ENCODE results near the gene BRIP1.
A peak's percentile ranks its signal among the peaks of the same experiment; 100 is the strongest.
"Not testable (repeated sequence)": the region's sequence is repeated elsewhere in the genome, so short reads cannot be mapped to it uniquely, and the experiment has no call there.

The BRIP1 gene

DNA sequence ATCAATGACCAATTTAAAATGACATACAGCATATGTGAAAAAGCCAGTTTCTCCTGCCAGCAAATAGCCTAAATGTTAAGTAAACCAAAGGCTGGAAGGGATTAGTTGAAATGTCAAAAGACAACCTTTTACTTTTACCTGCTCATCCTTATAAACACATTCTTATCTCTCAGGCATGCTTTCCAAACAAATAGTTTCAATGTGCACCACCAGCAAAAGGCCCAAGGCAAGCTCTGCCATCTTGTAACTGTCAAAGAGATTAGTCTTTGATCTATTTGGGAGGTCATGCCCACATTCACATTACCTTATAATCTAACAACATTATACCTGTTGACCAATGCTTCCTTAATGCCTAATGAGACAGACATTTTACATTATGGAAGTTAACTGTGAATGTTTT lies 140.1 kb downstream of the BRIP1 start:
- DNase-seq: peak; percentile 4

- DNase-seq: no peak
These were observed 140.9 kb downstream of the BRIP1 start for GRCh38 chr17:61722398-61722797.

DNA sequence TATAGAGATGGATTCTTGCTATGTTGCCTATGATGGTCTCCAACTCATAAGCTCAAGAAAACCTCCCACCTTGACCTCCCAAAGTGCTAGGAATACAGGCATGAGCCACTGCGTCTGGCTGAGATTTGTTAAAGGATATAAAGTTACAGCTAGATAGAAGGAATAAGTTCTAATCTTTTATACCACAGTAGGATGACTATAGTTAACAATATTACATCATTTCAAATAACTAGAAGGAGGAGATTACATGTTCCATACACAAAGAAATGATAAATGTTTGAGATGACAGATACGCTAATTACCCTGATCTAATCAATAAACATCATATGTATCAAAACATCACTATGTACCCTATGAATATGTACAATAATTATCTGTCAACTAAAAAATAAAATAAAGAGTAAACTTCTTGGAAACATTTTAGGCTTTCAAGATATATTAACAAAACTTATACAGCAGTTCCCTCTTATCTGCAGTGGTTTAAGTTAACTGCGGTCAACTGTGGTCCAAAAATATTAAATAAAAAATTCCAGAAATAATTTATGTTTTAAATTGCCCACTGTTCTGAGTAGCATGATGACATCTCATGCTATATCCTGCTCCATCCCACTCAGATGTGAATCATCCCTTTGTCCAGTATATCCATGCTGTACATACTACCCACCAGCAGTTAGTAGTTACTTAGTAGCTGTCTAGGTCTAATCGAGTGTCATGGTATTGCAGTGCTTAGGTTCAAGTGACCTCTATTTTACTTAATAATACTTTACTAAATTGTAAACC lies 143.1 kb downstream of the BRIP1 start:
- no peak for DNase-seq

GRCh38 chr17:61719220-61719619 lies 144.1 kb downstream of the BRIP1 start:
- DNase-seq: not testable (repeated sequence)

- no peak for DNase-seq
These were observed 145.3 kb downstream of the BRIP1 start for GRCh38 chr17:61718022-61718421.

DNA sequence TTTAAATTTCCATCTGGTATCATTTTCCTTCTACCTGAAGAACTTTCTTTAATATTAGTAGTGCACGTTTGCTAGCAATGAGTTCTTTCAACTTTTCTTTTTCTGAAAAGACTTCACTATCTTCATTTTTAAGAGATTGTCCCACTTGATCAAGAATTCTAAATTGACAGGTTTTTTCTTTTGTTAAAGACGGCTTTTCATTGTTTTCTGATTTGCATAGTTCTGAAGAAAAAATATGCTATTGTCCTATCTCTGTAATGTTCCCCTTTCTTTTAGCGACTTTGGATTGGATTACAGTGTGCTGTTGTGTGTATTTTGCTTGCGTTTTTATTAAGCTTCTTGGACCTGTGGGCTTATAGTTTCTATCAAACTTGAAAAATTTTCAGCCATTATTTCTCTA lies 146.0 kb downstream of the BRIP1 start:
- no peak for DNase-seq

GRCh38 chr17:61716225-61716829 lies 147.0 kb downstream of the BRIP1 start:
- DNase-seq: no peak

GRCh38 chr17:61715348-61715747 lies 148.0 kb downstream of the BRIP1 start:
- no peak for DNase-seq

GRCh38 chr17:61714300-61714699 lies 149.0 kb downstream of the BRIP1 start:
- no peak for DNase-seq

DNA sequence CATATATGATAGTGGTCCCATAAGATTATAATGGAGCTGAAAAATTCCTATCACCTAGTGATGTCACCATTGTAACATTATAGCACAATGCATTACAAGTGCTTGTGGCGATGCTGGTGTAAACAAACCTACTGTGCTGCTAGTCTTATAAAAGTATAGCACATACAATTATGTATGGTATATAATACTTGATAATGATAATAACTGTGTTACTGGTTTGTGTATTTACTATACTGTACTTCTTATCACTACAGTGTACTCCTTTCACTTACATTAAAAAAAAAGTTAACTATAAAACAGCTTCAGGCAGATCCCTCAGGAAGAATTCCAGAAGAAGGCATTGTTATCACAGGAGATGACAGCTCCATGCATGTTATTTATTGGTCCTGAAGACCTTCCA lies 150.3 kb downstream of the BRIP1 start:
- DNase-seq: no peak

DNA sequence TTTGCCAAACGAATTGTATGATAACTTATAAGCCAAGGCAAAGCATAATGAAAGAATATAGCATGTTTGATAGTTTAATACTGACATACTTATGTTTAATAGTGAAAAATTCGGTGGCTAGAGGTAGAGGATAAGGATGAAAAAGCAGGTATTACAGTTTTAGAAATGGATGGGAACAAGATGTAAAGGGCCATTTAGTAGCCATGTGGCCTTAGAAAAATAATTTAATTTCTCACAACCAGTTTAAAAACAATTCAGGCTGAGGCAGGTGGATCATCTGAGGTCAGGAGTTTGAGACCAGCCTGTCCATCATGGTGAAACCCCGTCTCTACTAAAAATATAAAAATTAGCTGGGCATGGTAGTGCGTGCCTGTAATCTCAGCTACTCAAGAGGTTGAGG lies 152.8 kb downstream of the BRIP1 start:
- no peak for DNase-seq

- no peak for DNase-seq
These were observed 153.8 kb downstream of the BRIP1 start for GRCh38 chr17:61709567-61709966.

- DNase-seq: no peak
These were observed 158.3 kb downstream of the BRIP1 start for GRCh38 chr17:61704935-61705449.

DNA sequence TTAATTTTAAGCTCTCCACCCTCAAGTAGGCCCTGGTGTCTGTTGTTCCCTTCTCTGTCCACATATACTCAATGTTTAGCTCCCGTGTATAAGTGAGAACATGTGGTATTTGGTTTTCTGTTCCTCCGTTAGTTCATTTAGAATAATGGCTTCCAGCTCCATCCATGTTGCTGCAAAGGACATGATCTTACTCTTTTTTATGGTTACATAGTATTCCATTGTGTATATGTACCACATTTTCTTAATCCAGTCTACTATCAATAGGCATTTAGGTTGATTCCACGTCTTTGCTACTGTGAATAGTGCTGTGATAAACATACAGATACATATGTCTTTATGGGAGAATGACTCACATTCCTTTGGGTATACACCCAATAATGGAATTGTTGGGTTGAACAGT lies 160.9 kb downstream of the BRIP1 start:
- DNase-seq: no peak

- DNase-seq: no peak
These were observed 161.3 kb downstream of the BRIP1 start for GRCh38 chr17:61701978-61702377.

DNA sequence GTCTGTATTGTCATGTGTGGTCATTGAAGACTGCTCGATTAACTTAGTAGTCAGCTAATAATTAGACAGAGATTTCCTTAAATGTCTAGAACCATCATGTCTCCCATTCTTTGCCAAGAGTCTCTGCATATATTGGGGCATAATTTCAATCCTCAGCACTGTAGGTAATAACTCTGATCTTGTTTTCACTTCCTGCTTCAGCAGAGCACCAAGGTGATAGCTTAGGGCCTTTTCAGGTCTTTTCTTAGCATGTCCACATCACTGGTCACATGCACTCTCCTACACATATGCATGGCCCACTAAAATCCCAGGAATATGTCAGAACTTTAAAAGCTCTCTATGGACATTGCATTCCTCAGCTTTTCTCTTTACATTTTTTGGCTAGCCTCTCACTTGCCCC lies 162.0 kb downstream of the BRIP1 start:
- DNase-seq: no peak

DNA sequence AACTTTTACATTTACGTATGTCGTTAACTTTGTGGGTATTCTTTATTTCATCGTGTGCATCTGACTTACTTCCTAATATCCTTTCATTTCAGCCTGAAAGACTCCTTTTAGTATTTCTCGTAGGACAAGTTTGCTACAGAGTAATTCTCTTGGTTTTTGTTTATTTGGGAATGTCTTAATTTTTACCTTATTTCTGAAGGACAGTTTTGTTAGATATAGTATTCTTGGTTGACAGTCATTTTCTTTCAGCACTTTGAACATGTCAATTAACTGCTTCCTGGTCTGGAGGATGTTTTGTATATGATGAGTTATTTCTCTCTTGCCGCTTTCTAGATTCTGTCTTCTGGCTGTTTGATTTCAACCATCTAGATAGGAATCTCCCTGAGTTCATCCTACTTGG lies 163.1 kb downstream of the BRIP1 start:
- peak; percentile 18 for DNase-seq

GRCh38 chr17:61699694-61700093 lies 163.6 kb downstream of the BRIP1 start:
- DNase-seq: no peak

DNA sequence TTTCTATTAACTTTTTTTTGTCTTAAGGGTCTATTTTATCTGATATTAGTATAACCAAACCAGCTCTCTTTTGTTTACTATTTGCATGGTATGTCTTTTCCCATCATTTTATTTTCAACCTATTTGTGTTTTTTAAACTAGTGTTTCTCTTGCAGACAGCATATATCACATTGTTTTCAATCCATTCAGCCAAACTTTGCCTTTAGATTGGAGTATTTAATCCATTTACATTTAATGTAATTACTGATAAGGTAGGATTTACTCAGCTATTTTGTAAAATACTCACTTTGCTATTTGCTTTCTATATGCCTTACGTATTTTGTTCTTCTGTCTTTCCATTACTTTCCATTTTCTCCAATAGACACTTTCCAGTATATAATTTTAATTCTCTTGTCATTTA lies 164.3 kb downstream of the BRIP1 start:
- no peak for DNase-seq

DNA sequence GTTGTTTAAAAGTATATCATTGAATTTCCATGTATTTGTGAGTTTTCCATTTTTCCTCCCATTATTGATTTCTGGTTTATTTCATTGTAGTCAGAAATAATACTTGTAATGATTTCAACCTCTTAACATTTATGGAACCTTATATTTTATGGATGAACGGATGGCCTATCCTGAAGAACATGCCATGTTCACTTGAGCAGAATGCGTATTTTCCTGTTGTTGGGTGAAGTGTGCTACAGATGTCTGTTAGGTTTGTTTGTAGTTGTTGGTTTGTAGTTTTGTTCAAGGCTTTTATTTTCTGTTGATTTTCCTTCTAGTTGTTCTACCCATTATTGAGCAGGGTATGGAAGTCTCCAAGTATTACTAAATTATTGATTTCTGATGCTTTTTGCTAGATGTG lies 165.1 kb downstream of the BRIP1 start:
- no peak for DNase-seq

DNA sequence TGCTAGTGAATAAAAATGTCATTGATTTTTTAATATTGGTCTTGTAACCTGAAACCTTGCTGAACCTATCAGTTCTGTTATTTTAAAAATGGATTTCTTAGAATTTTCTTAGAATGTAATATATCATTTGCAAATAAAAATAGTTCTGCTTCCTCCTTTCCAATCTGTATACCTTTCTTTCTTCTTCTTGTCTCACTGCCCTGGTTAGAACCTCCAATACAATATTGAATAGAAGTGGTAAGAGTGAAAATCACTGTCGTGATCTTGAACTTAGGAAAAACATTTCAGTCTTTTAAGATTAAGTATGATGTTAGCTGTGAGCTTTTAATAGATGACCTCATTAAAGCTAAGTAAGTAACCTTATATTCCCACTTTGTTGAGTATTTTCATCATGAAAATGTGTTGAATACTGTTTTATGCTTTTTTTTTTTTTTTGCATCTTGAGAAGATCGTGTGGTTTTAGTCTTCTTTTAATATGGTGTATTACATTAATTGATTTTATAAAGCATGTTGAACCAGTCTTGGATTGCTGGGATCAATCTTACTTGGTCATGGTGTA lies 167.5 kb downstream of the BRIP1 start:
- DNase-seq: no peak

- no peak for DNase-seq
These were observed 169.2 kb downstream of the BRIP1 start for GRCh38 chr17:61694095-61694494.

DNA sequence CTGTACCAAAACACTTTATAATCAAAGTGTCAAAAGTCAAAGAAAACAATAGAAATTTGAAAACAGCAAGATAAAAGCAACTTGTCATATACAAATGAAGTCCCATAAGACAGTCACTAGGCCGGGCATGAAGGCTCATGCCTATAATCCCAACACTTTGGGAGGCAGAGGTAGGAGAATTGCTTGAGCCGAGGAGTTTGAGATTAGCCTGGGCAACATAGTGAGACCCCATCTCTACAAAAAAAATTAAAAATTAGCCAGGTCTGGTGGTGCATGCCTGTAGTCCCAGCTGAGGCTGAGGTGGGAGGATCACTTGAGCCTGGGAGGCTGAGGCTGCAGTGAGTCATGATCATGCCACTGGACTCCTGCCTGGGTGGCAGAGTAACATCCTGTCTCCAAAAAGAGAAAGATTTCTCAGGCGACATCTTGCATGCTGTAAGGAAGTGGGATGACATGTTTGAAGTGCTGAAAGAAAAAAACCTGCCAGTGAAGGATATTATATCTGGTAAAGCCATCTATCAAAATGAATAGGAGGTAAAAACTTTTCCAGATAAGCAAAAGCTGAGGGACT lies 173.6 kb downstream of the BRIP1 start:
- no peak for DNase-seq

DNA sequence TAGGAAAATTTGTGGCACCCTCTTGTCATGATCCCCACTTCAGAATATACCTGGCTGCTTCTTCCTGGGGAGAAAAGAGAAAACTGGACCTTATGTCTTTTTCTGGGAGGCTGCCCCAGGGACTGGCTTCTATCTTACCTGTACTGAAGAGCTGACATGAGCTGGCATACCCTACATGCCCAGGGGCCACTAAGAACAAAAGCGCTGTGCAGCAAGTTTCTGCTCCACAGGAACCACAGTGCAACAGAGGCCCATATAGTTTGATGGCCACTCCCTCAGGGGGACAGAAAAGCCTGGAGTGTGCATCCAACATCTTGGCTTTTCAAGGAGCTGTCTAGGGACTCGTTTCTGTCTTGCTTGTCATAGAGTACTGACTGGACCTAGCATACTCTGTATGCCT lies 175.6 kb downstream of the BRIP1 start:
- no peak for DNase-seq
